Immature natural killer cell (primary cell): Measurements from ENCODE around the gene LIMK2. TPM values are rescaled to one million over a fixed set of nuclear protein-coding genes. Genes with fewer than 3 reads are reported as not detected.
"Not testable (repeated sequence)": the region's sequence is repeated elsewhere in the genome, so short reads cannot be mapped to it uniquely, and the experiment has no call there.

ENCODE experiments used
- DNase-seq, 3 donors: peaks; one replicate each; pipeline ENCODE4 v3.0.0; 2022; ENCODE audit warnings: mixed read lengths in 1 of 3
- H3K27ac Mint-ChIP-seq, 6 donors: one replicate each; pipeline ENCODE4 v1.8.0; 2020; ENCODE audit warnings: mixed read lengths in 6 of 6, mild to moderate bottlenecking in 5 of 6, inconsistent platforms in 4 of 6, moderate library complexity in 3 of 6
- H3K27me3 Mint-ChIP-seq, 3 donors: one replicate each; pipeline ENCODE4 v1.8.0; 2020 to 2021; ENCODE audit warnings: low read depth in 3 of 3, mild to moderate bottlenecking in 3 of 3, mixed read lengths in 3 of 3, moderate library complexity in 3 of 3, inconsistent platforms in 1 of 3
- H3K36me3 Mint-ChIP-seq, 3 donors: one replicate each; pipeline ENCODE4 v1.8.0; 2020; ENCODE audit warnings: mixed read lengths in 3 of 3, inconsistent platforms in 2 of 3, mild to moderate bottlenecking in 2 of 3
- H3K4me1 Mint-ChIP-seq, 2 donors: one replicate each; pipeline ENCODE4 v1.8.0; 2020; ENCODE audit warnings: inconsistent platforms in 2 of 2, mild to moderate bottlenecking in 2 of 2, mixed read lengths in 2 of 2, moderate library complexity in 1 of 2
- H3K4me3 Mint-ChIP-seq, 5 donors: one replicate each; pipeline ENCODE4 v1.8.0; 2020; ENCODE audit warnings: mild to moderate bottlenecking in 5 of 5, mixed read lengths in 5 of 5, inconsistent platforms in 3 of 5, moderate library complexity in 3 of 5
- H3K9me3 Mint-ChIP-seq, 6 donors: one replicate each; pipeline ENCODE4 v1.8.0; 2020; ENCODE audit warnings: mild to moderate bottlenecking in 6 of 6, mixed read lengths in 6 of 6, inconsistent platforms in 4 of 6, moderate library complexity in 3 of 6
- polyA plus RNA-seq, 3 donors: library from polyadenylated mRNA; unstranded; fragments of 300-500 nt; fragmentation: Illumina TruSeq; gene quantifications; one replicate each; pipeline ENCODE4 v1.2.3, GENCODE V29; 2021

The LIMK2 gene
- polyA plus RNA-seq, 3 donors from 2014 or later = 4.0 to 12.9 (median 6.2) TPM

DNA sequence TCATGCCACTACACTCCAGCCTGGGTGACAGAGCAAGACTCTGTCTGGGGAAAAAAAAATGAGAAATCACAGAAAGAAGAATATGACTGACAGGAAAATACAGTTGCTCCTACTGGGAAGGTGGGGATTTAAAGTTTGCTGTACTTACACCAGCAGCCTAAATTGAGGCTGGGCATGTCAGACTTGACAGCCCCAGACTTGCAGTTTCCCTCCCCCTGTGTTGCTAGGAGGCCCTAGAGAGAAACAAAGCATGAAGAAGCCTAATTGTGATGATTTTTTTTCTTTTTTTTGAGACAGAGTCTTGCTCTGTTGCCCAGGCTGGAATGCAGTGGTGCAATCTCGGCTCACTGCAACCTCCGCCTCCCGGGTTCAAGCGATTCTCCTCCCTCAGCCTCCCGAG is 17.4 kb upstream of the LIMK2 start:
- not testable (repeated sequence) for H3K27ac Mint-ChIP-seq, H3K4me1 Mint-ChIP-seq, H3K9me3 Mint-ChIP-seq, DNase-seq, H3K4me3 Mint-ChIP-seq, H3K27me3 Mint-ChIP-seq
- peaks cover 12 to 40% (median 13%) of the 10 kb centered on the region in 3 donors for H3K36me3 Mint-ChIP-seq

DNA sequence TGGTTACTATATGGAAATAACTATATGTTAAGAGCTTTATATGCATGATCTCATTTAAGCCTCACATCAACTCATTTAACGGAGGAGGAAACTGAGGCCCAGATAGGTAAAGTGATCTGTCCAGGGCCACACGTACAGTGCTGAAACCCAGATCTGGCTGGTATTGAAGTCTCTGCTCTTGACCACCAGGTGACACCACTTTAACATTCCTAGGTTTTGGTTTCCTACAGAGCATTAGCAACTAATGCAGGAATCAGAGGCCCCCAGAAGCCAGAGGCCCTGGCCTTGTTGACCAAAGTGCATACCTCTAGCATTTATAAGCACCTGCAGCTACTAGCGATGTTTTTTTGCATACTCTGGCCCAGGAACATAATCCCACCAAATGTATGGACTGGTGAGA is 12.9 kb upstream of the LIMK2 start:
- no peak for DNase-seq
- Mint-ChIP-seq H3K27me3 (no peaks in the 10 kb centered on the region), H3K36me3 (peaks cover 18 to 38% (median 18%) of the 10 kb centered on the region in 3 donors), H3K4me3 (no peak overlapping the region), H3K4me1 (no peaks in the 10 kb centered on the region), H3K27ac (no peak overlapping the region), H3K9me3 (no peaks in the 10 kb centered on the region)

DNA sequence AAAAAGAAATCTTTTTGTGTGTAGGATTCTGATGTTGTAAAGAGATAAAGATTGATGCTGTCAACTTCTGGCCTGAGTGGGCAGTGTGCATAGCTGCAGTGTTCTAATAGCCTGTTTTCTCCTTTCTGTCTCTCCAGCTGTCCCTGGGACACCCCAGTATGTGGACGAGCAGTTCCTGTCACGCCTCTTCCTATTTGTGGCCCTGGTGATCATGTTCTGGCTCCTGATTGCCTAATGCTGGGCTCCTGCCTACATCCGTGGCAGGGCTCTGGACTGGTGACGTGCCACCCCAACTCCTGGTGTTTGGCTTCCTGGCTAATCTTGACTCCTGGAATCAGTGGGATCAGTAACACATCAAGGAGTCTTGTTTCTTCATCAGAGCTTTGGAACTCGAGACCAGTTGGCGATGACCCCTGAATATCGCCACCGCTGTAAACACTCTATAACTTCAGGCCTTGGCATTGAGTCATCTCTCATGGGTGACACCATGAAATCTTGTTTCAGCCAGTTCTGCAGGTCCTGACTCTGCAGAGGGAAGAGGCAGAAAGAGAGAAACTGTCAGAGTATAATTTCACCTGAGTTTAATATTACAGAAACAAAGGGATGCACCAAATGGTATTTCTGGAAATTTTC is 7.6 kb upstream of the LIMK2 start:
- H3K9me3 Mint-ChIP-seq, H3K4me3 Mint-ChIP-seq, H3K4me1 Mint-ChIP-seq, DNase-seq, H3K27me3 Mint-ChIP-seq: not testable (repeated sequence)
- Mint-ChIP-seq H3K27ac (peak overlapping the region in 1 of 6 donors; percentile 53), H3K36me3 (peaks cover 10 to 25% (median 11%) of the 10 kb centered on the region in 3 donors)

DNA sequence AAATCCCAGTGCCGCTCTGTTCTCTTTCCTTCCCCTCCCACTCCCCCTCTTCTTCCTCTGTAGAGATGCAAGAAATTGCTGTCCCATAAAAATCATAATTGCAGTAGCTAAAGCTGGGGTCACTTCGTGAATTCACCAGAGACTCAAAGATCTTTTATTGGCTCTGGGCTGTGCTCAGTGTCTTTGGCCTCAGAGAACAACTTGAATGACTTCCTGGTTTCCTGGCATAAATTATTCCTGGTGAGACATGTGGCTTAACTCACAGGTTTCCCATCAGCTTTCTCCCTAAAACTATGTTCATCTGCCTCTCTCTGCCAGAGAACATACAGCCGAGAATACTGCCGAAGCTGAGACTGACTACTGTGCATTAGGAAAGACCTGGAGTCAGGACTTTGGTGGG is 7.0 kb upstream of the LIMK2 start:
- not testable (repeated sequence) for H3K27me3 Mint-ChIP-seq, H3K27ac Mint-ChIP-seq, H3K9me3 Mint-ChIP-seq, H3K4me3 Mint-ChIP-seq, DNase-seq, H3K4me1 Mint-ChIP-seq
- H3K36me3 Mint-ChIP-seq = peaks cover 10 to 20% (median 11%) of the 10 kb centered on the region in 3 donors

DNA sequence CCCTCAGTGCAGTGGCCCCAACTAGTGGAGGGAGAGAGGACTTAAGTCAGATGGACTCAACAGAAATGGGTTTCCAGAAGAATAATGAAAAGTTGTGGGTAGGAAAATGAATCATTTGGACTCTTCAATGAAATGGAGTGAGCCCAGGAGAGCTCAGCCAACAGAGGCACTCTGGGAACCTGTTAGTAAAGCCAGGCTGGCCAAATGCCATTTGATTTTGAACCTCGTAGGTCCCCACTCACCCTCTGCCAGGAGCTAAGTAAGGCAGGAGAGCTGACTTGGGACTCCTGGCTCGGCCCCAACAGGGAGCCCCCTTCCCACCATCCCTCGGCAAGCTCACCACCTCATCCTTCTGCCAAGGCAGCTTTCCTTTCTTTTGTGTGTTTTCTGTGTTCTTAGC is 5.6 kb upstream of the LIMK2 start:
- Mint-ChIP-seq H3K36me3 (peaks cover 10 to 20% (median 11%) of the 10 kb centered on the region in 3 donors), H3K4me1 (peaks cover 19 to 22% of the 10 kb centered on the region in 2 donors), H3K27ac (peak overlapping the region in 1 of 6 donors; percentile 51)
- not testable (repeated sequence) for H3K27me3 Mint-ChIP-seq, DNase-seq, H3K4me3 Mint-ChIP-seq, H3K9me3 Mint-ChIP-seq

DNA sequence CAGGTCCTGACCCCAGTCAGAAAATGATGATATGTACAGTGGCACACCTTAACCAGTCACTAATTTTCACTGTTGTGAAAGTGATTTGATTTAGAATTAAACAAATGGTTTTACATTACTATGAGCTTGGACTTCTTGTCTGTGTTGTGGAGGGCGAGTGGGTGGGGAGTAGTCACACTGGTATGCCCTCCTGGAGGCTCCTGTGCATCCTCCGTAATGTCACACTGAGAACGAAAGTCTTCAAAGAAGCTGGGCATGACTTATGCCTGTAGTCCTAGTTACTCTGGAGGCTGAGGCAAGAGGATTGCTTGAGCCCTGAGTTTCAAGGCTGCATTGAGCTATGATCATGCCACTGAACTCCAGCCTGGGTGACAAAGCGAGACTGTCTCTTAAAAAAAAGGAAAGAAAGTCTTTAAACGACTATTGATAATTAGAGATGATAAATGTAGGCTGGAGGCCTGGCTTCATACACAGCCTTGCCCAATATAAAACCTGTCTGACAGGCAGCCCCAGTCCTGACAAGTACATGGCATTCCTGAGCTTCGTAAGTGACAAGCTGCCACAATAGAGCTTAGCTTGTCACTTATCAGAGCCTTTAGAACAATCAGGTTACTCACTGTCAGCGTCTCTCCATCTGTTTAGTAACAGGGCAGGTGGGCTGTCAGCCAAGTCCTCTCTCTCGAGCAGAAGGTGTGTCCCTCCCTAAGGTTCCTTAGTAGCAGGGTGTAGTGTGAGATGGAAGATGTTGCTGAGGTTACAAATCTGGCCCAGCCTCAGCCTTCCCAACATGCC is 5.0 kb upstream of the LIMK2 start:
- peaks cover 0 to 5% (median 2%) of the 10 kb centered on the region in 3 donors for H3K27me3 Mint-ChIP-seq
- H3K27ac Mint-ChIP-seq = peak overlapping the region in 5 of 6 donors; percentile 30 to 69 (median 51)
- peaks cover 7 to 18% (median 9%) of the 10 kb centered on the region in 3 donors for H3K36me3 Mint-ChIP-seq
- H3K4me3 Mint-ChIP-seq = no peak overlapping the region
- H3K9me3 Mint-ChIP-seq = no peaks in the 10 kb centered on the region
- H3K4me1 Mint-ChIP-seq = peaks cover 24 to 28% of the 10 kb centered on the region in 2 donors
- DNase-seq = no peak

DNA sequence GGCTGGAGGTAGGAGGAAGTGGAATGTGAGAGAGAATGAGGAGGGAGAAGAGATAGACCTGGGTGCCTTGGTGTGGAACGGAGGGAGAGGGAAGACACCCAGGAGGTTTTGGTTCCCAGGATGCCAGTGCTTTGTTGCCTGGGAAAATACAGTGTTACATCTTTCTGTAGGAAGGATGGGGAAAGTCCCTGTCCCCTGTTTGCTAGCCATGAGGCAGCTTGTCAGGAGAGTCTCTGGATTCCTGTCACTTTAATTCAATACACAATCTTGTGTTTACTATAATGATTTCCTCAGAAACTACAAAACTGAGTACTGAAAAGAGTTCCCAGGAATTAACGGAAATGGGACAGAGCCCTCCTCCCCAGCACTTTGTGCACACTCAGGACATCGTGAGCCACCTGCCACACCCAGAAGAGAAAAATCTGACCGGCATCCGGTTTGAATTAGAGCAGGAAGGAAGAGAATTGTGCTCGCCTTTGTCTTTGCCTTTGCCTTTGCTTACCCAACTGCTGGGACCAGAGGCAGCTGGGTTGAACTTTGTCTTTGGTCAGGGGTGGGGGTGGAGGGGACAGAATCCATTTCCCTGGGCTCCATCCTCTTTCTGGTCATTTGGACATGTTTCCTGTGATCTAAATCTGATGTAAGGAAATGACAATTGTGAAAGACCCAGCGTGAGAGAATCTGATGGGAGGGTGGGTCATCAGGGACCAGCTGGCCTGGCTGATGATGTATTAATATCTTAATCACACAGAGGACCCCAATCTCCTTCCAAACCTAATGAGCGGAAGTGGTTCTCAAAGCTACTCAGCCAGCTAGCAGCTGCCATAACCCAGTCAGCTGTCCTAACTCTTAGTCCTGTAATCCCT is 1.3 kb upstream of the LIMK2 start:
- no peaks in the 10 kb centered on the region for H3K9me3 Mint-ChIP-seq
- H3K27ac Mint-ChIP-seq = peak overlapping the region; percentile 88 to 96 (median 92)
- H3K36me3 Mint-ChIP-seq = peaks cover 0 to 1% (median 0%) of the 10 kb centered on the region in 3 donors
- H3K4me3 Mint-ChIP-seq = peak overlapping the region; percentile 85 to 91 (median 89)
- peaks cover 0 to 7% (median 2%) of the 10 kb centered on the region in 3 donors for H3K27me3 Mint-ChIP-seq
- DNase-seq = no peak
- peaks cover 35 to 36% of the 10 kb centered on the region in 2 donors for H3K4me1 Mint-ChIP-seq

DNA sequence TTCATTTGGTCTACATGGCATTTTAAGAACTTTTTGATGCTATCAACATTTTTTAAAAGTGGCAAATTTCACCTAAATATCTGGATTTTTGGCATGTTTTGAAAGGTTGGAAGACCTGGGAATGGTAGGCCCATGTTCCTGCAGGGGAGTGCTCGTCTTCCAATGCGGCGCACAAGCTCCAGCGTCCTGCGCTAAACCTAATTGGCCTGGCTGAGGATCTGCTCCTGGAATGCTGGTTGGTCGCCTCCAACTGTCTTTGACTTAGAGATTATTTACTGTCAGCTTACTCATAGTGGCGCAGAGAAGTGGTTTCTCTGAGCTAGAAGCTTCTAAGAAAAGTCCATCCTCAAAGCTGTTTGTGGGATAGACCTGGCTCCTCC is 626 bp upstream of the LIMK2 start:
- Mint-ChIP-seq H3K9me3 (no peaks in the 10 kb centered on the region), H3K27me3 (peaks cover 0 to 7% (median 2%) of the 10 kb centered on the region in 3 donors), H3K36me3 (no peaks in the 10 kb centered on the region), H3K4me3 (peak overlapping the region; percentile 85 to 91 (median 89)), H3K27ac (peak overlapping the region; percentile 88 to 96 (median 92)), H3K4me1 (peaks cover 35 to 36% of the 10 kb centered on the region in 2 donors)
- DNase-seq = no peak

DNA sequence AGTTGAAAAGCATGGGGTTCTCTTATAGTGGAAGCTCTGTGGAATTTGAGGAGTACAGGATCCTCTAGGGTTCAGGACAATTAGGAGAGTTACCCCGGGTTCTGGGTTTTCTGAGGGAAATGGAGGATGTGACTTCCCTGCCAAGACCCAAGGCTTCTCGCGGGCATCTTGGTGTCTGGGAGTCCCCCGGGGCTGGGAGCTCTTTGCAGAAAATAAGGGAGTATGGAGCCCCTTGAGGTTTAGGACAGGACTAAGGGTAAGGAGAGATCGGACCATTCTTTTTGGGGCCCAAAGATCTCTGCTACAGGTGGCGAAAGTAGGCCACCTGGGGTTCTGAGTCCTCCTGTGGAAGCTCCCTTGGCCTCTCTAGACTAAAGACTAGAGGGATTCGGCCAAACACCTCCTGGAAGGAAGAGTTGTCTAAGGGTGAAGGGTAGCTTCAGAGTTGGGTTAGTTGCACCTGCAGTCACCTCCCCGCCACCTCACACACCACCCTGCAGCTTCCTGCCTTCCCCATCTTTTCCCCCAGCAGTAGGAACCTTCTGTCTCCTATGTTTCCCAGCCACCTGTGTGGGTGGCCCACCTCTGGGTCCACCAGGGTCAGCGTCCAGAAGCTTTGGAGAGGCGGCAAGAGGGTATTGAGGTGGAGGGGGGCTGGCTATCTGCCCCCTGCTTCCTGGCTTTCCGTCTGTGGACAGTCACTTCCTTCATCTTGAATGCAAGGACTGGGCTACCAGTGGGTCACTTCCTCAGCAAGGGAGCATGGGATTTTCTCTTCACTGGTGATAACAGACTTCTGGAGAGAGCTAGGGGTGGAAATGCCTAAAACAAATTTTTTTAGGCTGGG is 908 bp downstream of the LIMK2 start:
- H3K36me3 Mint-ChIP-seq = no peaks in the 10 kb centered on the region
- H3K27me3 Mint-ChIP-seq = peaks cover 0 to 7% (median 2%) of the 10 kb centered on the region in 3 donors
- peaks cover 35 to 36% of the 10 kb centered on the region in 2 donors for H3K4me1 Mint-ChIP-seq
- no peak for DNase-seq
- H3K4me3 Mint-ChIP-seq = peak overlapping the region; percentile 85 to 91 (median 89)
- no peaks in the 10 kb centered on the region for H3K9me3 Mint-ChIP-seq
- H3K27ac Mint-ChIP-seq = peak overlapping the region in 5 of 6 donors; percentile 23 to 92 (median 45)

DNA sequence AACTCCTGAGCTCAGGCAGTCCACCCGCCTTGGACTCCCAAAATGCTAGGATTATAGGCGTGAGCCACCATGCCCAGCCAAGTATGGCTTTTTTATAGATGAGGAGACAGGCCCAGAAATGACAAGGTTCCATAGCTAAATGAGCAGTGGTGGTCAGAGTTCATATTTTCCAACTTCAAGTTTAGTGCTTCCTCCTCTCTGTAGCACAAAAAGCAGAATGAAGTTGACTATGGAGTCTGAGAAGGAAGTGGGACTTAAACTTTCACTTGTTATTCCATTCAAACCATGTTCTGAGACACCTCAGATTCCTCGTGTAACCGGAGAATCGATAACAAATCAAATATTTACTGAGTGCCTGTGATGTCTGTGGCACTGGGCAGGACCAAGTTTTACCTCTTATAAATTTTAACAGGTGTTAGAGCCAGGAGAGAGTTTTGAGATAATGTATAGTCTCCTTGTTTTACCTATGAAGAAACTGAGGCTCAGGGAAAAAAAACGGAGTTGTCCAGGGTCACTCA is 3.0 kb downstream of the LIMK2 start:
- Mint-ChIP-seq H3K4me1 (peaks cover 27 to 31% of the 10 kb centered on the region in 2 donors), H3K36me3 (no peaks in the 10 kb centered on the region), H3K27ac (no peak overlapping the region), H3K27me3 (peaks cover 0 to 7% (median 2%) of the 10 kb centered on the region in 3 donors), H3K4me3 (no peak overlapping the region), H3K9me3 (no peaks in the 10 kb centered on the region)
- DNase-seq = no peak

DNA sequence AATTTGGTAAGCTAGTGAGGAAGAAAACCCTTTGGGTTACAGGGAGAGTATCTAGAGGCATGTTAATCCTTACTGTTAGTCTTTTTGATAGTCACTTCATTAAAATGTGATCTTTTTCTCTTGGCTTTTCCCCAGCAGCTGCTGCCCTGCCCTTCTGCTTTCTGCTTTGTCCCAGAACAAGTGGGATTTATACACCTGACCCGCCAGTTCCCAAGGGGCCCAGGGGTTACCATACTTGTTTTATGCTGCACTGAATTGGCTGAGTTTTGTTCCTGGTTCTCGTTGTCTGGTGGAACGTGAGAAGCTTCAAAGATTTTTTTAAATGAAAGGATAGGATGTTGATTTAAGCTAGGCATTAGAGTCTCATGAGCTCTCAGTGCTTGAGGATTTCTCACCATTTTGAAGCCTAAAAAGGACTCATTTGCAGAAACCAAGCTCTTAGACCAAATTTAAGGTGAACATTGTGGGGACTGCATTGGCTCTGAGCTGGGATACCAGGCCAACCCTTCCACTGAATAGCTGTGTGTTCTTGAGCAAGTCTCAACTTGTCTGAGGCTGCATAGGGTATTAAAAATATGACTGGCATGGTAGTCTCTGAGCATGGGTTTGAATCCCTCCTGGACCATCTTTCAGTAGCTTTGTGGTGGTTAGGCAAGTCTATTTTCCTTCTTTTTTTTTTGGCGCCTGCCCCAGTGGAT is 6.6 kb downstream of the LIMK2 start:
- H3K4me1 Mint-ChIP-seq = peaks cover 8 to 21% of the 10 kb centered on the region in 2 donors
- H3K27ac Mint-ChIP-seq = peak overlapping the region in 4 of 6 donors; percentile 28 to 42 (median 36)
- H3K9me3 Mint-ChIP-seq = no peaks in the 10 kb centered on the region
- peaks cover 0 to 1% (median 0%) of the 10 kb centered on the region in 3 donors for H3K27me3 Mint-ChIP-seq
- H3K4me3 Mint-ChIP-seq = no peak overlapping the region
- H3K36me3 Mint-ChIP-seq = peaks cover 0 to 6% (median 2%) of the 10 kb centered on the region in 3 donors
- DNase-seq = no peak

DNA sequence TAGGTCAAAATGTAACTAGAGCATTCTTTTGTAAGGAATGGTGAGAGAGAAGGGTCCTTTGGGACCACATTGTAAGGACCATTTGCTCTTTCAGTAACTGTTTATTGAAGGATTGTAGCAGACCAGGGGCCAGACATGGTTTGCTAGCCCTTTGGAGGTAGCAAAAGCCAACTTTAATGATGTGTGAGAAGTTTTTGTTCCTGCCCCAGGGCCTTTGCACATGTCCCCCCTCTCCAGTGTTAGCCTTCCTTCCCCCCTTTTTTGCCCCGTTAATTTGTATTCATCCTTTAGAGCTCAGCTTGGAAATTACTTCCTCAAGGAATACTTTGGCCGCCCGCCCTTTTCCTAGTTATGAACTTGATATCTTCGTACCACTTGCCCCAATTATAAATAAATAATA is 9.0 kb downstream of the LIMK2 start:
- Mint-ChIP-seq H3K27ac (no peak overlapping the region), H3K4me1 (peaks cover 12 to 32% of the 10 kb centered on the region in 2 donors), H3K9me3 (no peaks in the 10 kb centered on the region), H3K4me3 (no peak overlapping the region), H3K36me3 (peaks cover 2 to 9% (median 3%) of the 10 kb centered on the region in 3 donors), H3K27me3 (peaks cover 0 to 1% (median 0%) of the 10 kb centered on the region in 3 donors)
- DNase-seq = no peak
